ENCODE data around the gene SEC14L6.

SEC14L6 gene

DNA sequence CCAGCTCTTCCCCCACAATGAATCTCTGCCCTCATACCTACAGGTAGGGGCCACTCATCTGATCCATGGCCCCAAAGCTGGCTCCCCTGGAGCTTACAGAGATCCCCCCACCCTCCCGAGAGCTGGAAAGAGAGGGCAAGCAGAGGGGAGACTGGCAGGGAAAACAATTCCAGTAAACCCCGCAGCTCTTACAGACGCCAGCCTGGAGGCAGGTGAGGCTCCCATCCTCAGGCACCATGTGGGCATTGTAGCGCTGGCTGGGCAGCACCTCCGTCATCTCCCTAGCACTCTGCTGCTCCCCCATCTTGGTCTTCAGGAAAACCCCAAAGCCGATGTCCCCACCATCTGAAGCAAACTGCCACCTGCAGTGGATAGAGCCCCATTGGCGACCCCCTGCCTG, 55.2 kb downstream of the SEC14L6 start:
- DNase-seq, result no peak

- DNase-seq, result no peak
Observed at GRCh38 chr22:30490399-30490798, 56.1 kb downstream of the SEC14L6 start.

DNA sequence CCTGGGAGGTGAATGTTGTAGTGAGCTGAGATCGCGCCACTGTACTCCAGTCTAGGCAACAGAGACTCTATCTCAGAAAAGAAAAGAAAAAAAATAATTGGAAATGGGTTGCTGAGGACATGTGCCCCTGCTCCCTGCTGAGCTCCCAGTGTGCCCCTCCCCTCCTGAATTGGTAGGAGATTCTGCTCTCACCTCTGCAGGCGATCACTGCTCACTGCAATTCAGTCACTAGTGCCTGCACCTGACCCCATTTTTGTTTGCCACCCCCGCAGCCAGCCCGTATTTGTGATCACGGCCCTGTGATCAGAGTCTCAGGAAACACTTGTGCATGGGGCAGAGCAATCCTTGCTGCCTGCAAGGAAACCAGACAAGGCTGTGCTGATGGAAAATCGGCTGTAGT, 58.4 kb downstream of the SEC14L6 start:
- DNase-seq, result no peak

GRCh38 chr22:30486661-30487115, 59.9 kb downstream of the SEC14L6 start:
- no peak for DNase-seq

GRCh38 chr22:30486118-30486517, 60.4 kb downstream of the SEC14L6 start:
- no peak for DNase-seq

GRCh38 chr22:30485362-30485988, 61.1 kb downstream of the SEC14L6 start:
- DNase-seq, result peak; percentile 52 to 66 (median 58)

DNA sequence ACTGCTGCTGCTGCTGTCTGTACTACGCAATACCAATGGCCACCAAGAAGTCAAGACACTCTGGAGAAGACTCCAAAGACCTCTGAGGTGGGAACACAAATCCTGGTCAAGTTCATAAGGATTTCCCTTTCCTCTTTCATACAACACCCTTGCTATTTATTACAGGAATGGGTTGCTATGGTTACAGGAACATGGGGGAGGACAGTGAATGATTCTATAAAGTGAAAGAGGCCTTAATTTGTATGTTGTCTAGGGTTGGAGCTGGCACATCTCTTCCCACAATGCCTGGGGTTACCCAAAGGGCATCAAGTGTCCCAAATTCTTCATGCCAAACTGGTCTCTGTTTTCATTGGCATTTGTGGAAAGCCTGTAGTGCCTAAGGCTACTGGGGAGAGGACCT, 63.4 kb downstream of the SEC14L6 start:
- DNase-seq, result no peak

DNA sequence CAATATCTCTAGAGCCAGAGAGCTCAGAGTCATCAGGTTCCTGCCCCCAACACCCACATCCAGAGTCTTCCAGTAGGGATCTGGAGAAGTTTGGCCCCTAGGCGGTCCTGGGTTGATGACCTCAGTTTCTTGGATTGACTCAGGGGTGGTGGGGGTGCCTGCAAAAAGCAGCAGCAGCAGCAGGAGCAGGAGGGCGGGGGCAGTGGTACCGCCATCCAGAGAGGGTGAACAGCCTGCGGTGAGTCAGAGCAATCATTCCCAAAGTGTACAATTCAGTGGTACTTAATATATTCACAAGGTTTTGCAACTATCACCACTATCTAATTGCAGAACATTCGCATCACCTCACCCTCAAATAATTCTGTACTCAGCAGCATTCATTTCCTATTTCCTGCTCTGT, 64.8 kb downstream of the SEC14L6 start:
- no peak for DNase-seq

DNA sequence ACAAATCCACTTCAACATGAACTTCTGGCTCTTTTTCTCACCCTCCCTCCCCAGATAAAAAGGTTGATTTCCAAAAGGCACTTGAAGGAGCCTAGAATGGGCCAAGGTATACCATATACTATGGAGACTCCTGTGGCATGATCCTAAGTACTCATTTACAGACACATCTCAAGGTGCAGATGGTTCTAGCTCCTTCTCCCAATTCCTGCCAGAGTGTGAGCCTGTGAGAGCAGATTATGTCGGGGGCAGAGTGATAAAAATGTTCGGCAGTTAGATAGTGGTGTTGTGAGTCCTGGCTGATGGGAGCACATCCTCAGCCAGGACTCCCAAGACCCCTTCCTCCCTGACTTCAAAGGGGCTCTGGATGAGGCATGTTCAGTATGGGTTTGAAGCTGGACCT, 66.6 kb downstream of the SEC14L6 start:
- no peak for DNase-seq

DNA sequence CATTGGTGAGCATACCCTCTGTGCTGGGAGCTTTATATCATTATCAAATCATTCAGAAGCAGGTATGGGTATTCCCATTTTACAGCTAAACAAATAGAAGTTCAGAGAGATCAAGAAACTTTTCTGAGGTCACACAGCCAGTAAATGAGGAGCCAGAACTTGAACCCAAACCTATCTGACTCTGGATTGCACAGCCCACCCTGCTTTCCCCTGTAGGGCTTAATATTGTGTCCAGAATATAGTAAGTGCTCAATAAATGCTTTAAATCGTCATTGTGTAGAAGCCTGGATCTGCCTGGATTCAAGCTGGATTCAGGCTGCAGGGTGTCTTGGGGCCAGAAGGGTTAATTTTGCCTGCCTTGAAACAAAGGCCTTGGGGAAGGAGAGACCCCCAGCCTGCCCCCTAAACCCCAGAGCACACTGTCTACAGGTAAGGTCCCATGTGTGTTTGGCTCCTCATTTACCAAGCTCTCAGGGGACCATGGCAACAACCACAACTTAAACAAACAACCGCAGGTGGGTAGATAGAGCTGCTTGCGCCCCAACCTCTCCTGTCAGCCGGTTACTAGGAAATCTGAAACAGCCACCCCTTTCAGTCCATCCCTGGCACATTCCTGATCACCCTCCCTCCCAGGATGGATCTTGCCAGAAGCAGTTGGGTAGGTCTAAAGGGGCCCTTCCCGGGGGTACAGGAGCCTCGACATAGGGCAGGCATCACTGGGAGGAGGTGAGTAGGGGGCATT, 71.7 kb downstream of the SEC14L6 start:
- no peak for DNase-seq

- DNase-seq, result no peak
Observed at GRCh38 chr22:30474121-30474520, 72.4 kb downstream of the SEC14L6 start.

- no peak for DNase-seq
Observed at GRCh38 chr22:30472994-30473720, 73.4 kb downstream of the SEC14L6 start.

All from activated CD4-positive, CD25-positive, alpha-beta regulatory T cell (primary cell).